Effector memory CD8-positive, alpha-beta T cell (primary cell): ENCODE data around the gene VTI1A.

ENCODE experiments used
- ATAC-seq: fragments of 150-1000 bp; cut with Tn5 transposase; replicated peaks from 2 replicates; pipeline ENCODE4 v1.10.0; 2021; ENCODE audit warnings: mild to moderate bottlenecking, moderate library complexity
- DNase-seq, 3 experiments: peaks; one replicate each; pipeline ENCODE4 v3.0.0; 2021
- H3K27ac Mint-ChIP-seq, 2 donors: one replicate each; pipeline ENCODE4 v1.8.0; 2022; ENCODE audit warnings: mild to moderate bottlenecking in 2 of 2, mixed read lengths in 2 of 2, moderate library complexity in 2 of 2
- H3K27me3 Mint-ChIP-seq, 2 donors: one replicate each; pipeline ENCODE4 v1.8.0; 2022; ENCODE audit warnings: mixed read lengths in 2 of 2
- H3K36me3 Mint-ChIP-seq: one replicate; pipeline ENCODE4 v1.8.0; 2022; ENCODE audit warnings: mild to moderate bottlenecking, moderate library complexity, mixed read lengths; ENCODE audit not compliant: insufficient read depth
- H3K4me1 Mint-ChIP-seq, 2 donors: one replicate each; pipeline ENCODE4 v1.8.0; 2022; ENCODE audit warnings: low read depth in 2 of 2, mixed read lengths in 2 of 2
- H3K4me3 Mint-ChIP-seq, 2 donors: one replicate each; pipeline ENCODE4 v1.8.0; 2022; ENCODE audit warnings: mild to moderate bottlenecking in 2 of 2, mixed read lengths in 2 of 2, moderate library complexity in 2 of 2
- H3K9me3 Mint-ChIP-seq, 2 donors: one replicate each; pipeline ENCODE4 v1.8.0; 2022; ENCODE audit warnings: mixed read lengths in 2 of 2

Gene VTI1A

GRCh38 chr10:112775892-112776674 is 329.1 kb downstream of the VTI1A start:
- H3K27ac Mint-ChIP-seq, result no peak overlapping the region
- no peak overlapping the region for H3K4me3 Mint-ChIP-seq
- H3K4me1 Mint-ChIP-seq, result no peaks in the 10 kb centered on the region
- DNase-seq (no peak), ATAC-seq (no peak)
- no peaks in the 10 kb centered on the region for H3K9me3 Mint-ChIP-seq
- H3K36me3 Mint-ChIP-seq, result no peaks in the 10 kb centered on the region
- H3K27me3 Mint-ChIP-seq, result no peaks in the 10 kb centered on the region

- H3K36me3 Mint-ChIP-seq, result no peaks in the 10 kb centered on the region
- H3K4me3 Mint-ChIP-seq, result no peak overlapping the region
- H3K9me3 Mint-ChIP-seq, result peaks cover 0 to 1% of the 10 kb centered on the region in 2 donors
- H3K27ac Mint-ChIP-seq, result no peak overlapping the region
- no peak for DNase-seq
- no peaks in the 10 kb centered on the region for H3K27me3 Mint-ChIP-seq
- no peaks in the 10 kb centered on the region for H3K4me1 Mint-ChIP-seq
- ATAC-seq, result no peak
These were observed 331.6 kb downstream of the VTI1A start for GRCh38 chr10:112778579-112778978.

GRCh38 chr10:112779025-112779770 is 332.2 kb downstream of the VTI1A start:
- H3K9me3 Mint-ChIP-seq, result peaks cover 0 to 1% of the 10 kb centered on the region in 2 donors
- H3K36me3 Mint-ChIP-seq, result no peaks in the 10 kb centered on the region
- H3K4me3 Mint-ChIP-seq, result no peak overlapping the region
- H3K27me3 Mint-ChIP-seq, result no peaks in the 10 kb centered on the region
- ATAC-seq, result no peak
- no peak for DNase-seq
- H3K27ac Mint-ChIP-seq, result no peak overlapping the region
- no peaks in the 10 kb centered on the region for H3K4me1 Mint-ChIP-seq

- ATAC-seq (no peak), DNase-seq (no peak)
- Mint-ChIP-seq H3K9me3 (peaks cover 0 to 1% of the 10 kb centered on the region in 2 donors), H3K4me1 (no peaks in the 10 kb centered on the region), H3K27me3 (no peaks in the 10 kb centered on the region), H3K36me3 (no peaks in the 10 kb centered on the region), H3K4me3 (no peak overlapping the region), H3K27ac (peak overlapping the region in 1 of 2 donors; percentile 67)
These were observed 335.3 kb downstream of the VTI1A start for GRCh38 chr10:112782200-112782907.

- H3K4me1 Mint-ChIP-seq, result no peaks in the 10 kb centered on the region
These were observed 336.5 kb downstream of the VTI1A start for GRCh38 chr10:112783351-112784021.

GRCh38 chr10:112784022-112784461 is 337.0 kb downstream of the VTI1A start:
- Mint-ChIP-seq H3K36me3 (no peaks in the 10 kb centered on the region), H3K4me3 (no peak overlapping the region), H3K27ac (no peak overlapping the region), H3K27me3 (no peaks in the 10 kb centered on the region), H3K9me3 (peaks cover 0 to 1% of the 10 kb centered on the region in 2 donors), H3K4me1 (no peaks in the 10 kb centered on the region)
- DNase-seq, result no peak
- ATAC-seq, result no peak

More at GRCh38 chr10:112783351-112784021, 336.5 kb downstream of the VTI1A start:
- no peaks in the 10 kb centered on the region for H3K36me3 Mint-ChIP-seq
- H3K4me3 Mint-ChIP-seq, result no peak overlapping the region
- H3K27me3 Mint-ChIP-seq, result no peaks in the 10 kb centered on the region
- H3K9me3 Mint-ChIP-seq, result peaks cover 0 to 1% of the 10 kb centered on the region in 2 donors
- H3K27ac Mint-ChIP-seq, result no peak overlapping the region
- no peak for ATAC-seq
- no peak for DNase-seq

- Mint-ChIP-seq H3K4me3 (no peak overlapping the region), H3K36me3 (no peaks in the 10 kb centered on the region), H3K4me1 (no peaks in the 10 kb centered on the region), H3K9me3 (peaks cover 3 to 7% of the 10 kb centered on the region in 2 donors), H3K27ac (no peak overlapping the region), H3K27me3 (no peaks in the 10 kb centered on the region)
- ATAC-seq, result no peak
- no peak for DNase-seq
These were observed 338.1 kb downstream of the VTI1A start for GRCh38 chr10:112785089-112785488.

GRCh38 chr10:112789248-112789647 is 342.2 kb downstream of the VTI1A start:
- H3K9me3 Mint-ChIP-seq, result peaks cover 3 to 7% of the 10 kb centered on the region in 2 donors
- DNase-seq, result no peak
- H3K4me1 Mint-ChIP-seq, result no peaks in the 10 kb centered on the region
- peaks cover 2% of the 10 kb centered on the region for H3K36me3 Mint-ChIP-seq
- no peak overlapping the region for H3K4me3 Mint-ChIP-seq
- no peaks in the 10 kb centered on the region for H3K27me3 Mint-ChIP-seq
- H3K27ac Mint-ChIP-seq, result no peak overlapping the region
- ATAC-seq, result no peak

- no peak for DNase-seq
- Mint-ChIP-seq H3K27ac (no peak overlapping the region), H3K36me3 (peaks cover 2% of the 10 kb centered on the region), H3K4me1 (no peaks in the 10 kb centered on the region), H3K9me3 (peaks cover 3 to 7% of the 10 kb centered on the region in 2 donors), H3K27me3 (no peaks in the 10 kb centered on the region), H3K4me3 (no peak overlapping the region)
- no peak for ATAC-seq
These were observed 343.0 kb downstream of the VTI1A start for GRCh38 chr10:112790030-112790429.

- ATAC-seq, result no peak
- Mint-ChIP-seq H3K4me3 (no peak overlapping the region), H3K9me3 (peaks cover 3 to 7% of the 10 kb centered on the region in 2 donors), H3K27ac (no peak overlapping the region), H3K36me3 (peaks cover 2% of the 10 kb centered on the region), H3K4me1 (no peaks in the 10 kb centered on the region), H3K27me3 (no peaks in the 10 kb centered on the region)
- DNase-seq, result no peak
These were observed 343.9 kb downstream of the VTI1A start for GRCh38 chr10:112790921-112791320.

GRCh38 chr10:112791447-112791846 is 344.4 kb downstream of the VTI1A start:
- H3K4me1 Mint-ChIP-seq, result no peaks in the 10 kb centered on the region

GRCh38 chr10:112792487-112793201 is 345.6 kb downstream of the VTI1A start:
- no peak for DNase-seq
- Mint-ChIP-seq H3K9me3 (peaks cover 3 to 7% of the 10 kb centered on the region in 2 donors), H3K36me3 (peaks cover 2% of the 10 kb centered on the region), H3K27ac (peak overlapping the region in 1 of 2 donors; percentile 36), H3K27me3 (no peaks in the 10 kb centered on the region), H3K4me1 (peaks cover 0 to 3% of the 10 kb centered on the region in 2 donors), H3K4me3 (no peak overlapping the region)
- ATAC-seq, result no peak

More at GRCh38 chr10:112791447-112791846, 344.4 kb downstream of the VTI1A start:
- no peak for ATAC-seq
- DNase-seq, result no peak
- Mint-ChIP-seq H3K4me3 (no peak overlapping the region), H3K27me3 (no peaks in the 10 kb centered on the region), H3K9me3 (peaks cover 3 to 7% of the 10 kb centered on the region in 2 donors), H3K36me3 (peaks cover 2% of the 10 kb centered on the region), H3K27ac (no peak overlapping the region)
